NK-92 treated with Interleukin-12 subunit alpha and Interleukin-12 subunit beta, amount 100 ng/mL, for 24 hours (cell line): ENCODE data around the gene PNMA8B.
"Not testable (repeated sequence)": the region's sequence is repeated elsewhere in the genome, so short reads cannot be mapped to it uniquely, and the experiment has no call there.

Experiments used
- DNase-seq: peaks from one replicate; lab custom pipeline; 2025; lab: John Stamatoyannopoulos, UW

Gene PNMA8B

DNA sequence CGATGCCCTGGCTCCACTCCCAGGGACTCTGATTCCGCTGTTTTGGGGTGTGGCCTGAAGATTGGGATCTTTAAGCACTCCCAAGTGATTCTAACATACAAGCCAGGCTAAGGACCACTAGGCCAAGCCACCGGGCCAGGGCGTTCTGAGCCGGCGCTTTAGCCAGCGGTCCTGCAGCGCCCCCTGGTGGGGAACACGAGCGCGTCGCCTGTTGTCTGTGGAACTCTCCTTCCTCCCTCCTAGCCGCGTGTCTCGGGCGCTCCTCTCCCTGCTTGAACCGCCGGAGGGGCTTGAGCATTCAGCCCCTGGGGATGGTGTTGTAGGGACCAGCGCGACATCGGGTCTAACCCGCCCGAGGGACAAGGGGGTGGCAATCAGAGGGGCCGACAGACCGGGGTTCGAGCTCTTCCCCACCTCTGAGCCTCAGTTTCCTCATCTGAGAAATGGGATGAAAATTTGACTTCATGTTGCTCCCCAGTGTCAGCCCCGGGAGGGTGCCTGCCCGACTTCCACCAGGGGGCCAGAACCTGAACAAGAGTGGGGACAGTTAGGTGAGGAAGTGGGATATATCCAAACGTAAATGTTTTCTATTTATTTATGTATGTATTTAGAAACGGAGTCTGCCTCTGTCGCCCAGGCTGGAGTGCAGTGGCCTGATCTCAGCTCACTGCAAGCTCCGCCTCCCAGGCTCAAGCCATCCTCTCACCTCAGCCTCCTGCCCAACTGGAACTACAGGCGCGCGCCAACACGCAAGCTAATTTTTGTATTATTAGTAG, 18.0 kb upstream of the PNMA8B start:
- peak; percentile 56 for DNase-seq

DNA sequence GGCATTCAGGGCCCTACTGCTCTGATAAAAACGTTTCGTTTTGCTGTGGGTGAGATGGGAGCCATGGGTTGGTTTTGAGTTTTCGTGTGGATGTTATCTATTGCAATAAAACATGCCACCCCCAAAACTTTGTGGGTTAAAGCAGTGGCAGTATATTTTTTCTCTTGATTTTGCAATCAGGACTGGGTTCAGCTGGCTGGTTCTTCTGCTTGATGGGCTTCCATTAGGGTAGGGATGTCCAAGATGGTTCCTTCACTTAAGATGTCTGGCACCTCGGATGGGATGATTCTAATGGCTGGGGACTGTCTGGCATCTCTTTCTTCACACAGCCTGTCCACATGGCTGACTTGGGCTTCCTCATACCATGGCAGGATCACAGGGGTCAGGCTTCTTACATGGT, 15.6 kb upstream of the PNMA8B start:
- no peak for DNase-seq

DNA sequence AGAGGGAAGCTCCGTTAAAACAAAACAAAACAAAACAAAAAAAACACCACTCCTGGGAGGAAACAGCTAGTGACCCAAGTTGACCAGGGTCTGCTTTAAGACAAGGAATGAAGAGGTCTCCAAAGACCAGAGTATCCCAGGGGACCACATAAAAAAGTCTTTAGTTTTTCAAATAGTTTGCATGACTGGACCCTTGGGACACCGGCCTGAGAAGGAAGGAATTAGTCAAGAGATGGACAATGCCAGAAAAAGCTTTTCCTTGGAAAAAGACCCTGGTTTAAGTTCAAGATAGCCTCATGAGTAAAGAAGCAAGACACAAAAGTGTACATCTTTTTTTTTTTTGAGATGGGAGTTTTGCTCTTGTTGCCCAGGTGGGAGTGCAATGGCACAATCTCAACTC, 12.5 kb upstream of the PNMA8B start:
- no peak for DNase-seq

DNA sequence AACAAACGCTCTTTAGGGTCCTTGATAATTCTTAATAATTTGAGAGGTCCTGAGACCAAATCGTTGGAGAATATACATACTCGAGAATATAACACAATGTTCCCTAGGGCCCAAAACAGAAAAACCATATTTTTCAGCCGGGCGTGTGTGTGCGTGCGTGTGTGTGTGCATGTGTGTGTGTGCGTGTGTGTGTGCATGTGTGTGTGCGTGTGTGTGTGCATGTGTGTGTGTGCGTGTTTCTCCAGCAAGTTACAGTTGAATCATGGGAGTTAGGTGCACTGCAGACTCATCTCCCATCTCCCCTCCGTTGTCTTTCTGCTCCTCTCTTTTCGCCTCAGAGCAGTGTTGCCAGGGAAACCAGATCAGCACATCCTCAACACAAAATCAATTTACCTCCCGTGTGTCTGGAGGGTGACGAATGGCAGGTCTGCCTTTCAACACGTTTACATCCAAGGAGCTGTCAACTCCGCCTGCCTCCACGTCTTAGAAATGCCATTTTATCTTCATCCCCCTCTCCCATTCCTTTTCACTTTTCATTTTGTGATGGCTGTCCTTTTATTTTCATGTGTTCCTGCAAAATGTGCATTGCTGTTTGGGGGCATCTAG, 8.3 kb upstream of the PNMA8B start:
- DNase-seq = no peak

DNA sequence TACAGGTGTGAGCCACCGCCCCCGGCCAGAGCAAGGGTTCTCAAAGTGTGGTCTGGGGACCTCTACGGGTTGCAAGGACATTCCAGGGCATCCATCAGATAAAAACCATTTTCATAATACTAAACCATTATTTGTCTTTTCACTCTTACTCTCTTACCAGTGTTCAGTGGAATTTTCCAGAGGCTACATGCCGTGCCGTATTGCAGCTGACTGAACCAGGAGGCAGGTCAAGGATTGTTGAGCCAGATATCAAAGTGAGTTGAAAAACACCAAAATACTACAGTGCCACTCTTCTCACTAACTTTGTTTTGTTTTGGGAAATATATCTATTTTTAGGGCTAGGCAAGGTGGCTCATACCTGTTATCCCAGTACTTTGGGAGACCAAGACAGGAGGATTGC, 7.2 kb upstream of the PNMA8B start:
- DNase-seq = no peak

DNA sequence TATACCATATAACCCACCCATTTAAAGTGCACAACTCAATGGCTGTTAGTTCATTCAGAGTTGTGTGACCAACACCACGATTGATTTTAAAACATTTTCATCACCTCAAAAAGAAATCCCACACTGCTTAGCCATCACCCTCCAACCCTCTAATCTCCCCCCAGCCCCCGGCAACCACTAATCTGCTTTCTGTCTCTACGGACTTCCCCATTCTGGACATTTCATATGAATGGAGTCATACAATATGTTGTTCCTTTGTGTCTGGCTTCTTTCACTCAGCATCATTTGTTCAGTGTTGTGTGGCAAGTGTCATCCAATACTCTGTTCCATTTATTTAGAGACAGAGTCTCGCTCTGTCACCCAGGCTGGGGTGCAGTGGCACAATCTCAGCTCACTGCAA, 4.0 kb upstream of the PNMA8B start:
- no peak for DNase-seq

DNA sequence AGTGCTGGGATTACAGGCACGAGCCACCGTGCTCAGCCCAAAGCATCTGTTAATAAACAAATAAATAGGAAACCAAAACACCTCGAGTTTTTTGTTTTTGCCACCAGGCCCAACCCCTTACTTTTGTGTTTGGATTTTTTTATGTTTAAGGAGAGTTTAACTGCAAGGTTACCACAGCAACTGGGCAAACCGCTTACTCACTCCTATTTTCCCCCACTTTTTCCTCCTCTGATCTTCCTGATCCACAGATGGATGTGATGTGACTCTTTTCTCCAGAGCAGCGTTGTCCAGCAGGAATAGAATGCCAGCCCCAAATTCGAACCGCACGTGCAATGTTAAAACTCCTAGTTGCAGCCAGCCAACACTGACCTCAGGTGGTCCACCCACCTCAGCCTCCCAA, 2.1 kb upstream of the PNMA8B start:
- DNase-seq = no peak

DNA sequence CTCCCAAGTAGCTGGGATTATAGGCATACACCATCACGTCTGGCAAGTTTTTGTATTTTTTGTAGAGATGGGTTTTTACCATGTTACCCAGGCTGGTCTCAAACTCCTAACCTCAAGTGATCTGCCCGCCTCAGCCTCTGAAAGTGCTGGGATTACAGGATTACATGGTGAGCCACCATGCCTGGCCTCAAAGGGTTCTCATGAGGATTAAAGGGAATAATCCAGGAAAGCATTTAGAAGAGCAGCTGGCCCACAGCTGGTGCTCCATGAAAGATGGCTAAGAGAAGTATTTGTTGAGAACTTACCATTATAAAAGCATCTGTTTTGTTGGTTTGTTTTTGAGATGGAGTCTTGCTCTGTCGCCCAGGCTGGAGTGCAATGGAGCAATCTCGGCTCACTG, 1.2 kb upstream of the PNMA8B start:
- not testable (repeated sequence) for DNase-seq

DNA sequence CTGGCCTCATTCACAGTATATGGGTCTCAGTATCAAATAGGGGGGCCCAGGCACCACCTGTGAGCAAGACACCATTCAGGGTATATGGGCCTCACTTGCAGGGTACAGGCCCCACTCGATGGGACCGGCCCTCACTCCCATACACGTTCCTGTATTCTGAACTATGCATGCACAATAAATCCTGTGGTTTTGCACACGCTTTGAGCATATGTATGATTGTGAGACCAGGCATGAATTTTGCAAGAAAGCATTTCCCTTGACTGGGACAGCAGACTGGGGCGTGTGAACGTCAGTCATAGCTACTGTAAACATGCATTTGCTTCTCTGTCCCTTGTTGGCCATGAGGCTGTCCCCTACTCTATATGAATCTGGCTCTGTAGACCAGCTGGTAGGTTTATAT, 637 bp upstream of the PNMA8B start:
- no peak for DNase-seq

DNA sequence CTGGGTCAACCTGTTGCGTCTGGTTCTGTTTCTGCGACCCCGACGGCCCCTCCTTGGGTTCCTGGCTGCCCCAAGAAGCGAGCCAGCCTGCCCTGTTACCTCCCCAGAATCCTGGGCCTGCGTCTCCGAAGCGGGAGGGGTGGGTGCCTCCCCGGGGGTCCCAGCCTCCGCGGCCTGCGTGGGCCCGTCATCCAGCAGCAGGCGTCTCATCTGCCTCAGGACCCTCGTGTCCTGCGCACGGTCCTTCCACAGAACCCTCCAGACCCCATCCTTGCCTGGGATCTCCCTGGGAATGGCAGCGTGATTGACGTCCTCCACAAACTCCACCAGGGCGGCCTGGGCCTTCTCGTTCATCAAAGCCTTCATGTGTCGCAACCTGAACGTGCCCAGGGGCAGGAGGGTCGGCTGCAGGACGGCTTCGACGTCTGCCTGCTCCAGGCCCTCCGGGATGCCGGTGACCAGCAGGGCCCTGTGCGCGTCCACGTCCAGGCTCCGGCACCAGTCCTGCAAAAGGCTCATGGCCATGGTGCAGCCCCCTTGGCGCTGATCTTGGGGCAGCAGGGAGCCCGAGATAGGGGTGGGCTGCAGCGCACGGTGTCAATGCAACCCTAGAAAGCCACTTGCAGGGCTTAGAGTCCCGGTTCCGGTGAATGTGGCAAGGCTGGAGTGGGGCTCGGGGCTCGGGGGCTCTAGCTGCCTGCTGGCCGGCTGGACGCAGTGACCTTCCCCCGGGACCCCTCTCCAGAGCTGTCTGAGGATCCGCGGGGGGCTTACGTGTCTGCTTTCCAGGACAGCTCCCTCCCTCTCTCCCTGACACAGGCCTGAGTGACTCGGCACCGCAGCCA, 504 bp downstream of the PNMA8B start:
- DNase-seq = no peak

DNA sequence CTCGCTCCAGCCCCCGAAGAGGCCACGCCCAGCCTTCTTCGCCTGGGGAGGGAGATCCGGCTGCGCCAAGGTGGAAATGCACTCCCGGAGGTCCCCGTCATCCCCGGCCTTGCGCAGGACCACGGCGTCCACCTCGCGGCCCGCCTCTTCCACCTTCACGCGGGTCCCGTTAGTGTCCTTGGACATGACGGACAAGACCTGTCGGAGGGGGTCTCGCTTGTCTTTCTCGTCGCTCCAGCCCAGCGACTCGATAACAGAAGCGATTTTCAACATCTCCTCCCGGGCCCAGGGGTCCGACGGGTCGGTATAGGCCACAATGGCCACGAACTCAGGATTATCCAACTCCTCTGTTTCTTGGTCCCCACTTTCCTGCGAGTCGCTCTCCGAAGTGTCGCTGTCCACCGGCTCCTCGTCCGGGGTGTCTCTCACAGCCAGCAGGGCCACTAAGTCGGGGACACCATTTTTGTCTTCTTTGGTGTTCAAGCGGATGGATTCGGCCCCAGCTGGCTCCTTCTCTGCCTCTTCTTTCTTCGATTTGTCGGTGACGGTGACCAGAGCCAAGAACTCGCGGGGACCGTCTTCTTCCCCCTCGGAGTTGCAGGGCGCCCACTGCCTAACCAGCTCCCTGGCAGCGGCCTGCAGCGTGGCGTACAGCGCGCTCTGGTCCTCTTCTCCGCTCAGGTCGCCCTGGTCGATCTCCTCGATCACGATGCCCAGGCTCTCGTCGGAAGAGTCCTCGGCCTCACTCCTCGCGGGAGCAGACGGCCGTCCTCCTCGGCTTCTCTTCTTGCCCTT, 1.3 kb downstream of the PNMA8B start:
- no peak for DNase-seq

DNA sequence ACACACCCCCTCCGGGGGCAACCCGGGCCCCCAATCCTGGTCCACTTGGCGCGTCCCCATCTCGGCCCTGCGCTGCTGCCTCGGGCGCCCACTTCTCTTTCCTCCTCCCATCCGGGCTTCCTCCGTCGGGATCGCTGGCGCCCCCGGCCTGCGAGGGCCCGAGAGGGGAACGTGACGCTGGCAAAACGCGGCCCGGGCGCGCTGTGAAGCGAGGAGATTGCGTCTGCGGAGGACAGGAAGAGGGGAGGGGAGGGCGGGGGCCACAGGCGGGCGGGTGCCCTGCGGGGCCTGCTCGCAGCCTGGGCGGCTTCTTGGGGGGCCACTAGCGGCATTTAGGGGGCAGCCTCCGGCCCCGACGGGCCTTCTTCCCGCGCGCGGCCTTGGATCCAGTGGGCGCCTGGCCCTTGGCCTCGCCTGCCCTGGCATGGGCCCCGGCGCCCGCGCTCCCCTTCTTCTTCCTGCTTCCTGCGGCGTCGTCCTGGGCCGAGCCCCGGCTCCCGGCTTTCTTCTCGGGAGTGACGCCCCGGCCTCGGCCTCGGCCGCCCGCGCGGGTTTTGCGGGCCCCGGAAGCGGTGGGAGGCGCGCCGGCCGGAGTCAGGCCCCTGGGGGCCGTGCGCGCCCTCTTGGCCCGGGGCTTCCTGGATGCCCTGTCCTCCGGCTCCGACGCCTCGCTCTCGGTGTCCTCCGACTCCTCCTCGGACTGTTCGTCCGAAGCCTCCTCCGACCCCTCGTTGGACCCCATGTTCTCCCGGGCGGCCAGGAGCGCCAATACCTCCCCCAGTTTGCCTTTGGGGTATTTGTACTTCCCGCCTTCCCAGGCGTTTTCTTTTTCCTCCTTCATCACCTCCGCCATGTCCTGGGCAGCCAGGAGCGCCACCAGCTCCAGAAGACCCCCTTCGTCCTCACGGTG, 2.2 kb downstream of the PNMA8B start:
- no peak for DNase-seq

DNA sequence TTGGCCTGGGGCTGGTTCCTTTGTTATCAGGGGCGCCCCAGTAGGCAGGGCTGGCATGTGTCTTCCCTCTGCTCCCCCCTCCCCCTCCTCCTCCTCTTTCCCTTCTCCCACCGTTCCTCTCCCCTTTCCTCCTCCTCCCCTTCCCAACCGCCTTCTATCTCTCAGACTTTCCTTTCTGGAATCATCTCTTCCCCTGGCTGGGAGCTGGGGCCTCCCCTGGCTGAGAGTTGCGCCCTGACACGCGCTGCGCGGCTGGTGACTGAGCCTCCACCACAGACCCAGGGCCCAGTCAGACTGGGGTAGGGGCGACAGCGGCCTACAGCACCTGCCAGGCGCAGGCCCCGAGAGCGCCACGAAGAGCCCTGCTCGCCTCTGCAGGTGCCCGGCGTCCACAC, 2.8 kb downstream of the PNMA8B start:
- DNase-seq = no peak

DNA sequence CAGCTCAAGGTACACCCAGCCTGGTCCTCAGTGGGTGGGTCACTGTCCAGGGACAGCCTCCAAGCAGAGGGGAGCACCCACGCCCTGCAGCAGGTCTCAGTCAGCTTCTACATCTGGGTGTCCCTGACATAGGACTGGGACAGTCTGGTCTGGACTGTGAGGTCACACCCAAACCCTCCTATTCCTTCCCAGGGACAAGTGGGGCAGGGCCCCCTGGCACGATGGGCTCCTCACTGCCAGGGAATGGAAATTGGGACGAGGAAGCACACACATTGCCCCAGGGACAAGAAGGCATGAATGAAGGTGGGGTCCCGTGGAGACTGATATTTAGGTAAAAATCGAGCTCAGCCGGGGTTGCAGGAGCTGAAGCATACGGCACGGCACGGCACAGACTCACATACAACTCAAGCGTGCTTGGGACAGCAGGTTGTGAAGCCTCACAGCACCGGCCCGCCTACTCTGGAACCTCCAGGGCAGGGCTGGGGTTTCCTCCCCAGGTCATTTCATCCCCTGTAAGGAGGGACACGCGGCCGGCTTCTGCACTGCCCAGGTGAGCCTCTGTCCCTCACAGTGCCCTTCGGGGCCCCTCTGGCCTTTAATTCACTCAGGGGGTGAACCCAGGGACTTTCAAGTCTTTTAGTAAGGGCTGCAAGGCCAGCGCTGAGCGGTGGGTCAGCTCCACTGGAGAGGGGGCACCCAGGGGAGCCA, 3.5 kb downstream of the PNMA8B start:
- DNase-seq = no peak

DNA sequence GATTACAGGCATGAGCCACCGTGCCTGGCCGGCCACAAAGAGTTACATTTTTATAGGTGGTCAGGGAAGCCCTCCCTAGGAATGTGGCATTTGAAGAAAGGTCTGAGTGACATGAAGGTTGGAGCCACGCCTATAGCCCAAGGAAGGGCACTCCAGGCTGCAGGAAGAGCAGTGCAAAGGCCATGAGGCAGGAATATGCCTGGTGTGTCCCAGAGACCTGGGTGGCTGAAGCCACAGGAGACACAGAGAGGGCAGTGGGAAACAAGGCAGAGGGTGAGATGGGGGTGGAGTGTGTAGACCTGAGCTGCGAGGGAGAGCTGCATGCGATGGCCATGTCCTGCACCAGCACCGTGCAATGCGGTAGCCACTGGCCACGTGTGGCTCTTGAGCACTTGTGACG, 4.9 kb downstream of the PNMA8B start:
- no peak for DNase-seq

DNA sequence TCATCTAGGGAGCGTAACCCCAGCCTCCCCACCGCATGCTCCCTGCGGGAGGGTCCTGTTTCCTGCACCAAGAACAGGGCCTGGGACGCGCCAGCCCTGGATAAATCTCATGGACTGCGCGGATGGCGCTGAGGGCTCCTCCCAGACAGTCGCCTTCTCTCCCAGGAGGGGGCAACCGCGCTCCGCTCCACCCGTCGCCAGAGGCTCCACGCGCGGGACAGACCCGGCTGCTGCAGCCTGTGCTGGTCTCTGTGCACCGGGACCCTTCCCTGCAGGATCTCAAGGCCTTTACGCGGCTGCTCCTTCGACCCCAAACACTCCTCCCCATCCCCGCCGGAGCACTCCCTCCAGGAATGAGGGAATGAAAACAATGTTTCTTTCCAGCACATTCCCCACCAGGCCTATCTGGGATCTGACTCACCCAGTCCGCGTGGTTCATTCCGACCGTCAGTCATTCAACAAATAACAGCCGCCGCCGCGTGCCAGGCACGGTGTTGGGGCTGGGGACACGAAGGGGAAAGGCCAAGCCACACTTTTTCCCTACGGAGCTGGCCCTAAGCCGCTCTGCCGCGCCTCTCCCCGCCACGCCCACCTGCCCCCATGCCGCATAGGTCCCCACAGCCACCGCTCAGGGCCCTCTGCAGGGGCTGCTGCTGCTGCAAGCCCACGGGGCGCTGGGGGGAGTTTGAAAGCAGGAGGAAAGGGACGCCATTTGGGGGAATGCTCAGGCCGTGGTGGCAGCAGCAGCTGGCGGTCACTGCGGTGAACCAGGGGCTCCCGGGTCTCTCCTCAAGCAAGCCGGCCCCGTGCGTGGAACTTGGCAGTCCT, 6.0 kb downstream of the PNMA8B start:
- no peak for DNase-seq

DNA sequence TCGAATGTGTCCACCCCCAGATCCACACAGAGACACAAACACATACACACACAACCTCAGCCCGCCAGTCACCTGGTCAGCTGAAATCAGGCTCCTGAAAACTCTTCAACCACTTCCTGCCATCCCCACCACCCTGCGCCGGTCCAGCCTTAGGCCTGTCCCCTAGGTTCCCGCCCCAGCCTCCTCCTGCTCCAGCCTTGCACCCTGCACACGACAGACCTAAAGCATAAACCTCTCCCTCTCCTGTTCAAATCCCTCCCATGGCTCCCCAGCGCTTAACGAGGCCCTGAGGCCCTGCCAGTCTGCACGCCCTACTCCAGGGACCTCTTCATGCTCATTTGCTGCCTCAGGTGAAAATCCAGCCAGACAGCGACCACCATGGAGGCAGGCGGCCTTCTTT, 7.1 kb downstream of the PNMA8B start:
- no peak for DNase-seq

DNA sequence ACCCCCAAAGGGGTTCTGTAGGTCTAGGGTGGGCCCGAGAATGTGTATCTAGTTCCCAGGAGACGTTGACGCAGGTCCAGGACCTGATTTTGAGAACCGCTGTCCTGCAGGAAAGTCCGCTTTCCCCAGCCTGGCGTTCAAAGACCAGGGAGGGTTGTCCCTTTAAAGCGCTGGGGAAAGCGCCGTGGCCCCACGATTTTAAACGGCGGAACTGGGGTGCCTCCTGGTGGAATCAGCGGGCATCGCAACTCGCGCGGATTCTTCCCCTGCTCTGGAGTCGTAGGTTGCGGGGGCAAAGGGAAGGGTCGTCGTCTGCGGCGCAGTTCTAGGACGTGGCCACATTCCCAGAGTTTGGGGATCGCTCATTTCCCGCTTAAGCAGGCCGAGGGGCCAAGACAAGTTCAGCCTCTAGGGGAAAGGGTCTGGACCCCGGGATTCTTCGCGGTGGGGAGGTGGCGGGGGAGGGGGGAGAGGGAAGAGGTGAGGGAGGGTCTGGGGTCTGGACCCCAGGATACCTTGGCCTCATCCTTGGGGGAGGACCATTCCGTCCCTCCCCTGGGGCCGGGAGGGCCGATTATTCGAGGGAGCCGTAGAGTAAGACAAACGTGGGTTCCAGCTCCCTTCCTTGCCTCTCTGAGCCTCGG, 7.7 kb downstream of the PNMA8B start:
- DNase-seq = no peak

DNA sequence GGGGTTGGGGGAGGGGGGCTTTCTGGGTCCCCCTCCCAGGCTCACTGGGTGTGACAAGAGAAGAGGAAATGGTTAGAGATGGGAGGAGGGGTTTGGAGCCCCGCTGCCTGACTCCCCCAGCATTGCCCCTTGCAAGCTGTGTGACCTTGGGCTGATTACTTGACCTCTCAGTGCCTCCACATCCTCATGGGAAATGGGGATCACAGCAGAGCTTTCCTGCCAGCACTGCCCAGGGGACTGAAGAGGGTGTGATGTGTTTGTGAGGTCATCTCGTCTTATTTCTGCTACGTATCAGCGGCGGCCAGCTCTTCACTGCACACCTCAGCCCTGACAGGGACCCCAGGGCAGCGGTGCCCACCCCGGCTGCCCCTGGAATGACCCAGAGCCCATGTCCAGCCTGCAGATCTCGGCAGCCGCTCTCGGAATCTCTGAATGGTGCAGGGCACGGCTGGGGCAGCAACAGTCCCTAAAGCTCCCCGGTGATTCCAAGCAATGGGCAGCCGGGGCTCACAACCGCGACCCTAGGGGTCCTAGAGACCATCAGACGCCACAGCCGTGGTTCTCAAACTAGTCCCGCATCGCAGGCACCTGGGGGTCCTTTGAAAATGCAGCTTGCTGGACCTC, 8.4 kb downstream of the PNMA8B start:
- DNase-seq = no peak
